A549 (cell line): ENCODE results near the gene C8B.

Experiments used
- BHLHE40 ChIP-seq: IDR thresholded peaks from 2 replicates; pipeline ENCODE4 v1.6.1; 2012; ENCODE audit warnings: low read depth, low read length, inconsistent platforms
- EP300 ChIP-seq, 2 experiments: fragments of >200 bp; sonication (Bioruptor Twin); formaldehyde crosslinking; IDR thresholded peaks; 2 replicates in 1 of 2; 3 replicates in 1 of 2; pipeline ENCODE4 v1.6.1; 2016 to 2017
- NFE2L2 ChIP-seq: fragments of 150-350 bp; conservative IDR thresholded peaks from 2 replicates; pipeline ENCODE4 v1.6.1; 2014; ENCODE audit warnings: low read length
- POLR2A ChIP-seq: IDR thresholded peaks from 2 replicates; pipeline ENCODE4 v1.6.1; 2012; ENCODE audit warnings: mild to moderate bottlenecking, low read length
- RFX5 ChIP-seq: fragments of 450-650 bp; IDR thresholded peaks from 2 replicates; pipeline ENCODE4 v1.7.1; 2014; ENCODE audit warnings: antibody characterized with exemption, mild to moderate bottlenecking, moderate library complexity
- SMC3 ChIP-seq: fragments of >200 bp; sonication (Bioruptor Twin); formaldehyde crosslinking; IDR thresholded peaks from 3 replicates; pipeline ENCODE4 v1.6.1; 2018; ENCODE audit warnings: inconsistent platforms
- TF ChIP-seq, protein P1 (sequence below): fragments of >200 bp; sonication (Bioruptor Twin); formaldehyde crosslinking; IDR thresholded peaks from 3 replicates; pipeline ENCODE4 v1.5.1; 2016
- TF ChIP-seq, protein P2 (sequence below): IDR thresholded peaks from 2 replicates; pipeline ENCODE4 v1.6.1; 2012; ENCODE audit warnings: low read depth, borderline replicate concordance

DNA sequence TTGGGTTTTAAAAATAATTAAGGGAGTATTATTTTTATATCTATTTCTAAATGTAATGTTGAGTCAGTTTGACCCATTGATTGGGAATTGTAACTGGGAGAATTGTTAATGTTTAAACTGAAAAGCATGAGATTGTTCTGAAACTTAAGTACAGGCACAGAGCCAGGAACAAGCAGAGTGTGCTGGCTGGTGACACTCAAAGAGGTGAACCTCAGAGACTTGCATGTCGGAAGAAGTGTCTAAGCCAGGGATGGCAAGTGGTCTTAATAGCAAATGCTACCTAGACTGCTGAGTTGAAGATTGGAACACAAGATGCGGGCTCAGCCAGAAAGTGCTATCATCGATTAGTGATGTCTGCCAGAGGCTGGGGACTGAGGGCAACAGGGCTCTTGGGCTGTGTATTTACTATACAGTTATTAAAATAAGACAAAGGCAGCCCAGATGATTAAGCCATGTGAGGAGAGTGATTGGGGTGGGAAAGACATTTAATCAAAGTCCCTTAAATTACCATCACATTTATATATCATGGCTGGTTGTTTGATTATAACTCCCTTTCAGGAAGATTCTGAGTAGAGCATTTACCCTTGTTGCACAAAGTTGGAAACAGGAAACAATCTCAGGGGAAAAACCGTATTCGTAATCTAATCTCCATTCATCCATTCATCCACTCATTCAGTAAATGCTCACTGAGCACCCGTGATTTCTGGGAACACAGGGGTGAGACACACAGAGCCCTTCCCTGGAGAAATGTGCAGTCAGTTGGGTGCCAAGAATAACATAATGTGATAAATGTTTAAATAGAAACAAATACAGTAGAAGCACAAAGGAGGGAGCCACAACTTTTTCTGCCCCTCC, 68.4 kb downstream of the C8B start:
- TF ChIP-seq NFE2L2 (no peak), BHLHE40 (no peak), RFX5 (no peak), POLR2A (no peak), SMC3 (no peak), EP300 (IDR thresholded peaks at IDR 0.05) (no peak)
- TF ChIP-seq, protein P1, sequence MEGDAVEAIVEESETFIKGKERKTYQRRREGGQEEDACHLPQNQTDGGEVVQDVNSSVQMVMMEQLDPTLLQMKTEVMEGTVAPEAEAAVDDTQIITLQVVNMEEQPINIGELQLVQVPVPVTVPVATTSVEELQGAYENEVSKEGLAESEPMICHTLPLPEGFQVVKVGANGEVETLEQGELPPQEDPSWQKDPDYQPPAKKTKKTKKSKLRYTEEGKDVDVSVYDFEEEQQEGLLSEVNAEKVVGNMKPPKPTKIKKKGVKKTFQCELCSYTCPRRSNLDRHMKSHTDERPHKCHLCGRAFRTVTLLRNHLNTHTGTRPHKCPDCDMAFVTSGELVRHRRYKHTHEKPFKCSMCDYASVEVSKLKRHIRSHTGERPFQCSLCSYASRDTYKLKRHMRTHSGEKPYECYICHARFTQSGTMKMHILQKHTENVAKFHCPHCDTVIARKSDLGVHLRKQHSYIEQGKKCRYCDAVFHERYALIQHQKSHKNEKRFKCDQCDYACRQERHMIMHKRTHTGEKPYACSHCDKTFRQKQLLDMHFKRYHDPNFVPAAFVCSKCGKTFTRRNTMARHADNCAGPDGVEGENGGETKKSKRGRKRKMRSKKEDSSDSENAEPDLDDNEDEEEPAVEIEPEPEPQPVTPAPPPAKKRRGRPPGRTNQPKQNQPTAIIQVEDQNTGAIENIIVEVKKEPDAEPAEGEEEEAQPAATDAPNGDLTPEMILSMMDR, result no peak
- TF ChIP-seq, protein P2, sequence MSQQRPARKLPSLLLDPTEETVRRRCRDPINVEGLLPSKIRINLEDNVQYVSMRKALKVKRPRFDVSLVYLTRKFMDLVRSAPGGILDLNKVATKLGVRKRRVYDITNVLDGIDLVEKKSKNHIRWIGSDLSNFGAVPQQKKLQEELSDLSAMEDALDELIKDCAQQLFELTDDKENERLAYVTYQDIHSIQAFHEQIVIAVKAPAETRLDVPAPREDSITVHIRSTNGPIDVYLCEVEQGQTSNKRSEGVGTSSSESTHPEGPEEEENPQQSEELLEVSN, result no peak
